Activated gamma-delta T cell treated with Interleukin-2 at 50 U/mL for 16 hours (primary cell): ENCODE measurements around the gene DNAJC3.
"Not testable (repeated sequence)": the region's sequence is repeated elsewhere in the genome, so short reads cannot be mapped to it uniquely, and the experiment has no call there.

Experiments
- DNase-seq: peaks from one replicate; pipeline ENCODE4 v3.0.0-alpha.2; 2020

DNAJC3 gene

GRCh38 chr13:95716231-95716630, 39.3 kb downstream of the DNAJC3 start:
- DNase-seq = no peak

GRCh38 chr13:95722241-95722640, 45.3 kb downstream of the DNAJC3 start:
- DNase-seq = no peak

- DNase-seq = no peak
Measured at GRCh38 chr13:95723438-95723837, 46.5 kb downstream of the DNAJC3 start.

- DNase-seq = no peak
Measured at GRCh38 chr13:95724252-95724651, 47.3 kb downstream of the DNAJC3 start.

GRCh38 chr13:95726876-95727275, 49.9 kb downstream of the DNAJC3 start:
- no peak for DNase-seq

GRCh38 chr13:95728957-95729356, 52.0 kb downstream of the DNAJC3 start:
- DNase-seq = no peak

GRCh38 chr13:95734124-95734523, 57.2 kb downstream of the DNAJC3 start:
- DNase-seq = no peak

- DNase-seq = not testable (repeated sequence)
Measured at GRCh38 chr13:95740071-95740978, 63.4 kb downstream of the DNAJC3 start.

- DNase-seq = no peak
Measured at GRCh38 chr13:95740979-95741320, 64.0 kb downstream of the DNAJC3 start.

- DNase-seq = no peak
Measured at GRCh38 chr13:95741584-95742563, 64.9 kb downstream of the DNAJC3 start.

GRCh38 chr13:95743192-95743591, 66.3 kb downstream of the DNAJC3 start:
- DNase-seq = no peak

GRCh38 chr13:95745289-95745688, 68.3 kb downstream of the DNAJC3 start:
- DNase-seq = no peak

GRCh38 chr13:95745752-95746151, 68.8 kb downstream of the DNAJC3 start:
- no peak for DNase-seq

- no peak for DNase-seq
Measured at GRCh38 chr13:95749545-95749944, 72.6 kb downstream of the DNAJC3 start.

- no peak for DNase-seq
Measured at GRCh38 chr13:95752677-95753076, 75.7 kb downstream of the DNAJC3 start.

GRCh38 chr13:95754069-95754468, 77.1 kb downstream of the DNAJC3 start:
- DNase-seq = no peak

- no peak for DNase-seq
Measured at GRCh38 chr13:95756072-95756471, 79.1 kb downstream of the DNAJC3 start.

GRCh38 chr13:95762626-95763025, 85.7 kb downstream of the DNAJC3 start:
- not testable (repeated sequence) for DNase-seq

- DNase-seq = no peak
Measured at GRCh38 chr13:95763601-95764000, 86.7 kb downstream of the DNAJC3 start.

GRCh38 chr13:95771905-95772304, 95.0 kb downstream of the DNAJC3 start:
- DNase-seq = no peak

- DNase-seq = no peak
Measured at GRCh38 chr13:95779522-95779921, 102.6 kb downstream of the DNAJC3 start.

GRCh38 chr13:95781016-95781415, 104.1 kb downstream of the DNAJC3 start:
- no peak for DNase-seq

- DNase-seq = not testable (repeated sequence)
Measured at GRCh38 chr13:95781940-95782339, 105.0 kb downstream of the DNAJC3 start.

- DNase-seq = no peak
Measured at GRCh38 chr13:95783747-95784146, 106.8 kb downstream of the DNAJC3 start.
